AG04450 (cell line): ENCODE data around the gene EPS8L3. TPM values are rescaled to one million over a fixed set of nuclear protein-coding genes. Genes with fewer than 3 reads are reported as not detected.

ENCODE experiments used
- CTCF ChIA-PET: fragments of 300-600, 350-600 bp; formaldehyde crosslinking; extraction: SDS; loops from one replicate; lab custom pipeline; 2022; ENCODE audit warnings: antibody characterized with exemption, inconsistent platforms; lab: Charles Lee
- POLR2A ChIA-PET: fragments of 350-600 bp; formaldehyde crosslinking; extraction: SDS; loops from one replicate; lab custom pipeline; 2021; ENCODE audit warnings: antibody characterized with exemption, inconsistent platforms; lab: Yijun Ruan, JAX
- DNase-seq: peaks from one replicate; pipeline ENCODE4 v3.0.0-alpha.2; 2011; ENCODE audit warnings: low read depth, low spot score
- H3K27ac ChIP-seq: one replicate; pipeline ENCODE4 v1.5.1; 2012; ENCODE audit warnings: low read depth, low read length, control low read depth
- H3K27me3 ChIP-seq: one replicate; pipeline ENCODE4 v1.6.0; 2012; ENCODE audit warnings: low read length; ENCODE audit not compliant: control insufficient read depth, insufficient read depth
- H3K4me3 ChIP-seq: 2 replicates; pipeline ENCODE4 v1.5.1; 2011; ENCODE audit warnings: mild to moderate bottlenecking, low read depth, low read length, control low read depth
- H3K9me3 ChIP-seq: 2 replicates; pipeline ENCODE4 v1.5.1; 2012; ENCODE audit warnings: low read length; ENCODE audit not compliant: control insufficient read depth, insufficient read depth
- CTCF ChIP-seq: IDR thresholded peaks from 2 replicates; pipeline ENCODE4 v1.5.1; 2011; ENCODE audit warnings: low read depth, low read length, control low read depth, inconsistent platforms
- polyA plus RNA-seq: library from polyadenylated mRNA; depleted of rRNA; stranded (reverse); fragments of >200 nt; gene quantifications from 2 replicates; pipeline ENCODE4 v1.2.3, GENCODE V29; 2011

The EPS8L3 gene
- polyA plus RNA-seq, 1 experiment: not detected

GRCh38 chr1:109784551-109785252 is 21.0 kb upstream of the EPS8L3 start:
- POLR2A ChIA-PET: interaction anchor here (0.7 to 1.0 kb wide), 2 partner anchors 199 to 237 kb away, joined by 3 to 4 read pairs; partner anchors contain the start of gene AHCYL1
- Histone ChIP-seq H3K27ac (no peak overlapping the region), H3K4me3 (no peak overlapping the region), H3K27me3 (peaks cover 2% of the 10 kb centered on the region), H3K9me3 (peaks cover 12% of the 10 kb centered on the region)
- CTCF ChIA-PET: interaction anchor here (1.2 to 21.6 kb wide), 2 partner anchors 9 to 197 kb away, joined by 4 to 535 read pairs; partner anchors contain the start of gene AHCYL1
- DNase-seq: no peak
- TF ChIP-seq CTCF: no peak

DNA sequence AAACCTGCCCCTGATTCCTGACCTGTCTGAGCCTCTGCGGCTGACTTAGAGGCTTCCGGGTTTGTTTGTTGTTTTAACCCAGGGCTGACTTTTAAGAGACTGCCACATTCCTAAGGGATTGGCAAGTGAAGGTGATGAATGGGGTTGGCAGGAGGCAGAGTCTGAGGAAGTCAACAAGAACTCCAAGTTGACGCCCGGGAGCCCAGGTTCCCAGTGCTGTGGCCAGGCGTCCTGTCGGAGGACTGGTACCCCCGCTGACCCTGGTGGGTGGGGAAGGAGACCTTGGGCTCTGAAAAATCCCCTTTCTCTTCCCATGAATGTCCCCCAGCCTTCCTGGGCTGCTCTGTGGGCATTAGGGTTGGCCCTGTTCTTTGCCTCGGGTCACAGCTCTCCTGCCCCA is 19.7 kb upstream of the EPS8L3 start:
- Histone ChIP-seq H3K9me3 (peaks cover 12% of the 10 kb centered on the region), H3K27me3 (peaks cover 2% of the 10 kb centered on the region), H3K4me3 (no peak overlapping the region), H3K27ac (peak overlapping the region; percentile 71)
- no peak for TF ChIP-seq CTCF
- DNase-seq: no peak
- CTCF ChIA-PET: interaction anchor here (1.2 to 21.6 kb wide), 4 partner anchors 8 to 198 kb away, joined by 4 to 535 read pairs (median 16); partner anchors contain the start of gene AHCYL1
- POLR2A ChIA-PET: interaction anchor here (0.7 to 2.2 kb wide), 3 partner anchors 9 to 213 kb away, joined by 4 to 9 read pairs (median 8); partner anchors contain the start of gene AHCYL1

DNA sequence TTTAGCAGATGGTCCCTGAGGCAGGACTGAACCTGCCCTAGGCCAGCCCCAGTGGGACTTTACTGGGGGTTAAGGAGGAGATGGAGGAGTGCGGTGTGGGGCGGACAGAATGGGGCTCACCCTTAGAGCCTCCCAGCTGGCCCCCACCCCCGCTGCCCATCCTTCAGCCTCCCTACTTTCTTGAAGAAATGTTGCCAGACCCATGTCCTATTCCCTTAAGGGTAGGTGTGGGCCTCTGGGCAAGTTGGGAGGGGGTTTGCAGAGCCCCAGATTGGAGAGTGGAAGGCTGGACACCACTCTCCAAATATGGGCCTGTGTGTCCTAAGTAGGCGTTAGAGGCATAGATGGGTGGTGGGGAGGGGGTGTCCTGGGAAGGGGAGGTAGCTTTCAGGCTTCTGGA is 19.2 kb upstream of the EPS8L3 start:
- Histone ChIP-seq H3K9me3 (peaks cover 9% of the 10 kb centered on the region), H3K27ac (peak overlapping the region; percentile 71), H3K4me3 (no peak overlapping the region), H3K27me3 (peaks cover 2% of the 10 kb centered on the region)
- POLR2A ChIA-PET: interaction anchor here (0.7 to 2.2 kb wide), 4 partner anchors 9 to 213 kb away, joined by 4 to 9 read pairs (median 6); partner anchors contain the start of gene AHCYL1
- no peak for DNase-seq
- TF ChIP-seq CTCF: no peak
- CTCF ChIA-PET: interaction anchor here (1.7 to 21.6 kb wide), 4 partner anchors 9 to 229 kb away, joined by 8 to 535 read pairs (median 16); partner anchors contain the start of gene AHCYL1

DNA sequence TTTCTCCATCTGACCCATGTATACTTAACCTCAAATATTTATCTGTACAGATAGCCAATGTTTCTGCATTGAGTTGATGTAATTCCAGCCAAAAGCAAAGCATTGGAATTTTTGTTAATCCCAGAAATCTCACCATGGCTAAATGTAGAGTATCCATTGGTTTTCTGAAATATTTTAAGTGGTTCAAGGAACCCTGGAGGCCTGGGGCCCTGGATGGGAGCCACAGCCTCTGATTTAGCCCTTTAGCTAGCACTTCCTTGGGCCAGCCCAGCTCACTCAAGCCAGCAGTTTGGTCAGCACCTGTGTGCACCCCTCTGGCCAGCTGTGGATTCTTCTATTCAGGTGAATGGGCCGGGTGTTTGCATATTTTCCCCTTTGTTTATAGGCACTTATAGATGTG is 18.8 kb upstream of the EPS8L3 start:
- POLR2A ChIA-PET: interaction anchor here (1.0 to 2.2 kb wide), 4 partner anchors 10 to 229 kb away, joined by 4 to 9 read pairs (median 6); partner anchors contain the start of gene AHCYL1
- Histone ChIP-seq H3K27me3 (peaks cover 2% of the 10 kb centered on the region), H3K27ac (peak overlapping the region; percentile 71), H3K9me3 (peaks cover 5% of the 10 kb centered on the region), H3K4me3 (no peak overlapping the region)
- CTCF ChIA-PET: interaction anchor here (0.7 to 21.6 kb wide), 6 partner anchors 9 to 237 kb away, joined by 3 to 535 read pairs (median 11); partner anchors contain the start of gene AHCYL1
- no peak for TF ChIP-seq CTCF
- peak; percentile 48 for DNase-seq
